Lower leg skin (tissue), 3 donors: ENCODE measurements around the gene MRPL38.

ENCODE experiments used
- POLR2A ChIP-seq, 2 donors: fragments of 450-650 bp; IDR thresholded peaks; one replicate each; pipeline ENCODE4 v1.6.1; 2016 to 2017; ENCODE audit warnings: antibody characterized with exemption in 2 of 2, mild to moderate bottlenecking in 1 of 2, moderate library complexity in 1 of 2
- TF ChIP-seq, protein P1 (sequence below), 3 donors: fragments of 450-650 bp; IDR thresholded peaks; one replicate each; pipeline ENCODE4 v1.5.1; 2016; ENCODE audit warnings: antibody characterized with exemption in 3 of 3, mild to moderate bottlenecking in 3 of 3, moderate library complexity in 2 of 3

GRCh38 chr17:75880266-75880665 is 24.4 kb downstream of the MRPL38 start:
- TF ChIP-seq, protein P1, sequence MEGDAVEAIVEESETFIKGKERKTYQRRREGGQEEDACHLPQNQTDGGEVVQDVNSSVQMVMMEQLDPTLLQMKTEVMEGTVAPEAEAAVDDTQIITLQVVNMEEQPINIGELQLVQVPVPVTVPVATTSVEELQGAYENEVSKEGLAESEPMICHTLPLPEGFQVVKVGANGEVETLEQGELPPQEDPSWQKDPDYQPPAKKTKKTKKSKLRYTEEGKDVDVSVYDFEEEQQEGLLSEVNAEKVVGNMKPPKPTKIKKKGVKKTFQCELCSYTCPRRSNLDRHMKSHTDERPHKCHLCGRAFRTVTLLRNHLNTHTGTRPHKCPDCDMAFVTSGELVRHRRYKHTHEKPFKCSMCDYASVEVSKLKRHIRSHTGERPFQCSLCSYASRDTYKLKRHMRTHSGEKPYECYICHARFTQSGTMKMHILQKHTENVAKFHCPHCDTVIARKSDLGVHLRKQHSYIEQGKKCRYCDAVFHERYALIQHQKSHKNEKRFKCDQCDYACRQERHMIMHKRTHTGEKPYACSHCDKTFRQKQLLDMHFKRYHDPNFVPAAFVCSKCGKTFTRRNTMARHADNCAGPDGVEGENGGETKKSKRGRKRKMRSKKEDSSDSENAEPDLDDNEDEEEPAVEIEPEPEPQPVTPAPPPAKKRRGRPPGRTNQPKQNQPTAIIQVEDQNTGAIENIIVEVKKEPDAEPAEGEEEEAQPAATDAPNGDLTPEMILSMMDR (IDR thresholded peaks at IDR 0.05), result no peak
- TF ChIP-seq POLR2A (IDR thresholded peaks at IDR 0.05), result no peak
